ENCODE results near the gene HMG20B. TPM values are rescaled to one million over a fixed set of nuclear protein-coding genes. Genes with fewer than 3 reads are reported as not detected.
A peak's percentile ranks its signal among the peaks of the same experiment; 100 is the strongest.

Gene HMG20B
- polyA plus RNA-seq, 1 of the 3 experiments (the other 2 are of a cell fraction) = 92.0 TPM

GRCh38 chr19:3612901-3613741, 40.4 kb downstream of the HMG20B start:
- 95% methylated on average over 56 of the region's 79 CpGs for WGBS (ENCODE audit: low lambda C conversion rate)
- no peak overlapping the region for H2AFZ ChIP-seq (ENCODE audit: low read depth)
- CTCF ChIA-PET = interaction anchor here (1.6 kb wide), 1 partner anchor 26 kb away, joined by 3 read pairs; no protein-coding TSS in a partner anchor

GRCh38 chr19:3613818-3614661, 41.3 kb downstream of the HMG20B start:
- peaks cover 0 to 3% of the 10 kb centered on the region in 2 experiments; a peak in 1 of 4 replicates for H3K4me1 ChIP-seq (ENCODE audit: control insufficient read depth in 1 of 2, insufficient read depth in 2 of 2, low read depth in 1 of 2, low read length in 1 of 2)
- ChIA-PET CTCF (interaction anchor here (2.8 kb wide), 1 partner anchor 28 kb away, joined by 11 read pairs; the partner anchor contains the start of gene GIPC3), POLR2A (no interaction called here)
- TF ChIP-seq RAD21 (IDR thresholded peaks at IDR 0.05; ENCODE audit: low read length) = no peak
- TF ChIP-seq GABPA (IDR thresholded peaks at IDR 0.05; ENCODE audit: low read depth) = no peak
- no peak for TF ChIP-seq TAF1 (IDR thresholded peaks at IDR 0.05; ENCODE audit: borderline replicate concordance, low read depth, low read length)
- no peak for TF ChIP-seq FOSL2 (IDR thresholded peaks at IDR 0.05; ENCODE audit: borderline replicate concordance, low read depth)
- TF ChIP-seq NFIC (IDR thresholded peaks at IDR 0.05; ENCODE audit: borderline replicate concordance) = no peak
- H2AFZ ChIP-seq (ENCODE audit: low read depth) = no peak overlapping the region
- 94% methylated on average over 20 of the region's 39 CpGs for WGBS (ENCODE audit: low lambda C conversion rate)
- H3K9me2 ChIP-seq = no peaks in the 10 kb centered on the region
- H3F3A ChIP-seq (replicated peaks; ENCODE audit: insufficient read depth) = no peaks in the 10 kb centered on the region
- H3K9me3 ChIP-seq = no peaks in the 10 kb centered on the region
- DNase-seq = no peak
- H3K4me3 ChIP-seq (ENCODE audit: low read depth in 2 of 2, low read length in 1 of 2) = no peak overlapping the region
- no peak overlapping the region; a peak in 1 of 4 replicates for H3K27ac ChIP-seq (ENCODE audit: low read depth in 2 of 2, low read length in 1 of 2)
- no peak overlapping the region for H3K4me2 ChIP-seq
- H3K36me3 ChIP-seq (replicated peaks in 1 of 2; ENCODE audit: control insufficient read depth in 1 of 2, insufficient read depth in 2 of 2, low read length in 1 of 2) = peaks cover 0 to 29% of the 10 kb centered on the region in 2 experiments
- no peaks in the 10 kb centered on the region for H3K27me3 ChIP-seq (ENCODE audit: insufficient read depth)
- H3K79me2 ChIP-seq (ENCODE audit: insufficient read depth) = no peaks in the 10 kb centered on the region
- H3K9ac ChIP-seq = no peak overlapping the region
- no peaks in the 10 kb centered on the region for H4K20me1 ChIP-seq (ENCODE audit: insufficient read depth)

More at GRCh38 chr19:3612901-3613741, 40.4 kb downstream of the HMG20B start:
- no peaks in the 10 kb centered on the region for H3K27me3 ChIP-seq (ENCODE audit: insufficient read depth)
- H3K4me2 ChIP-seq = no peak overlapping the region
- no peaks in the 10 kb centered on the region; a peak in 1 of 4 replicates for H3K4me1 ChIP-seq (ENCODE audit: control insufficient read depth in 1 of 2, insufficient read depth in 2 of 2, low read depth in 1 of 2, low read length in 1 of 2)
- POLR2A ChIA-PET = no interaction called here
- H3K36me3 ChIP-seq (replicated peaks in 1 of 2; ENCODE audit: control insufficient read depth in 1 of 2, insufficient read depth in 2 of 2, low read length in 1 of 2) = peaks cover 0 to 29% of the 10 kb centered on the region in 2 experiments
- TF ChIP-seq IRF3 (IDR thresholded peaks at IDR 0.05; ENCODE audit: low read depth, low read length) (no peak), SMC3 (IDR thresholded peaks at IDR 0.05; ENCODE audit: low read depth, low read length) (no peak), GABPA (IDR thresholded peaks at IDR 0.05; ENCODE audit: low read depth) (no peak), SIN3A (IDR thresholded peaks at IDR 0.05; ENCODE audit: borderline replicate concordance, low read depth, low read length) (no peak)
- H4K20me1 ChIP-seq (ENCODE audit: insufficient read depth) = no peaks in the 10 kb centered on the region
- no peaks in the 10 kb centered on the region for H3K79me2 ChIP-seq (ENCODE audit: insufficient read depth)
- H3K9me2 ChIP-seq = no peaks in the 10 kb centered on the region
- H3K9ac ChIP-seq = no peak overlapping the region
- no peaks in the 10 kb centered on the region for H3F3A ChIP-seq (replicated peaks; ENCODE audit: insufficient read depth)
- peak; percentile 64 for DNase-seq
- H3K27ac ChIP-seq (ENCODE audit: low read depth in 2 of 2, low read length in 1 of 2) = no peak overlapping the region
- no peaks in the 10 kb centered on the region for H3K9me3 ChIP-seq
- H3K4me3 ChIP-seq (ENCODE audit: low read depth in 2 of 2, low read length in 1 of 2) = no peak overlapping the region
